Skin epidermis (tissue), 12 donors: ENCODE measurements around the gene NOL9.
"Not testable (repeated sequence)": the region's sequence is repeated elsewhere in the genome, so short reads cannot be mapped to it uniquely, and the experiment has no call there.

Experiments
- H3K27ac ChIP-seq, 21 experiments: fragments of 200-600 bp; sonication (generic) in 11 of 21; one replicate each; pipeline ENCODE4 v1.5.0; 2020; ENCODE audit warnings: mild to moderate bottlenecking in 3 of 21, inconsistent platforms in 2 of 21, moderate library complexity in 2 of 21
- H3K4me3 ChIP-seq, 7 experiments: fragments of 200-600 bp; sonication (generic) in 2 of 7; one replicate each; pipeline ENCODE4 v1.5.0; 2020; ENCODE audit warnings: inconsistent platforms in 2 of 7, mild to moderate bottlenecking in 2 of 7, moderate library complexity in 1 of 7

Gene NOL9

GRCh38 chr1:6578624-6579373, 24.5 kb upstream of the NOL9 start:
- peak overlapping the region in 18 of 21 experiments; percentile 80 to 99 (median 94) for H3K27ac ChIP-seq
- H3K4me3 ChIP-seq, result peak overlapping the region in 1 of 7 experiments; percentile 88

- Histone ChIP-seq H3K4me3 (no peak overlapping the region), H3K27ac (no peak overlapping the region)
Measured at GRCh38 chr1:6577831-6578525, 23.7 kb upstream of the NOL9 start.

DNA sequence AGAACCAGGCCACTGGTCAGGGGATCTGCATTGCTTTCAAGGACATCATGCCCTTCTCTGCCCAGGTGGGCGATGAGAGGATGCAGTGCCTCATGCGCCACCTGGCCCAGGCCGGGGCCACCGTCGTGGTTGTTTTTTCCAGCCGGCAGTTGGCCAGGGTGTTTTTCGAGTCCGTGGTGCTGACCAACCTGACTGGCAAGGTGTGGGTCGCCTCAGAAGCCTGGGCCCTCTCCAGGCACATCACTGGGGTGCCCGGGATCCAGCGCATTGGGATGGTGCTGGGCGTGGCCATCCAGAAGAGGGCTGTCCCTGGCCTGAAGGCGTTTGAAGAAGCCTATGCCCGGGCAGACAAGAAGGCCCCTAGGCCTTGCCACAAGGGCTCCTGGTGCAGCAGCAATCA, 20.5 kb upstream of the NOL9 start:
- H3K27ac ChIP-seq, result no peak overlapping the region

DNA sequence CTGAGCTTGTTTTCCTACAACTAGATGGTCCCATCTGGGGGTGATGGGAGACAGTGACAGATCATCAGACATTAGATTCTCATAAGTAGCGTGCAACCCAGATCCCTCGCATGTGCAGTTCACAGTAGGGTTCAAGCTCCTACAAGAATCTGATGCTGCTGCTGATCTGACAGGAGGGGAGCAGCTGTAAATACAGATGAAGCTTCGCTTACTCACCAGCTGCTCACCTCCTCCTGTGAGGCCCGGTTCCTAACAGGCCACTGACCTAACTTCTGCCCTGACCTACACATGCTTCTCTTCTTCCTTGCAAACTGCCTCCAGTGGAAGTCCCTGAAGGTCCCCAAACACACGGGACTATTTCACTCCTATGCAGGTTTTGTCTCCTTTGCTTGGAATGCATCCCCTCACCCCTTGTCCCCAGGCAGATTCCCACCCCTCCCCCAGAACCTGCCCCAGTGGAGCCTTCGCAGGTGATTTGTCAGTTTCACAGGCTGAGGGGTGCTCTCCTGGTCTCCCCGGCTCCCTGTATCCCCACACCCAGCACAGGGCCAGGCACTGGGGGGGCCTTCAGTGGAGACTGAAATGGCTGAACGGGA, 19.8 kb upstream of the NOL9 start:
- Histone ChIP-seq H3K4me3 (no peak overlapping the region), H3K27ac (no peak overlapping the region)

More for the DNA sequence above, 20.5 kb upstream of the NOL9 start:
- no peak overlapping the region for H3K4me3 ChIP-seq

- H3K4me3 ChIP-seq, result no peak overlapping the region
- H3K27ac ChIP-seq, result no peak overlapping the region
Measured at GRCh38 chr1:6572653-6573383, 18.5 kb upstream of the NOL9 start.

GRCh38 chr1:6570987-6571386, 16.7 kb upstream of the NOL9 start:
- Histone ChIP-seq H3K4me3 (no peak overlapping the region), H3K27ac (no peak overlapping the region)

DNA sequence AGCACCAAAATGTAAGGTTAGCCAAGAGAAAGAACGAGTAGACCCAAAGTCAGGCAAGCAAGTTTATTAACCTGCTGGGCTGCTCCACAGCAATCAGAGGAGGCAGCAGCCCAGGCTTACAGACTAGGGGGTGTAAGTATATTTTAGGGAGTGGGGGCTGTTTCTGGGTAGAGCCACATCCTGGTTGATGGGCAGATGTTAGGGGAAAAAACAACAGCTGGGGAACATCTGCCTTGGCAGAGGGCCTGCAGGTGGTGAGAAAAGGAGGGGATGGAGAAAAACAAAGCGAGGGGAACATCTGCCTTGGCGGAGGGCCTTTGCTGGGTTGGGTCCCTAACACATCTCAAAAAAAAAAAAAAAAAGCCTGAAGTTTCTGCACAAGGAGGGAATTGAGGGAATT, 15.8 kb upstream of the NOL9 start:
- no peak overlapping the region for H3K4me3 ChIP-seq
- H3K27ac ChIP-seq, result no peak overlapping the region

- Histone ChIP-seq H3K4me3 (no peak overlapping the region), H3K27ac (no peak overlapping the region)
Measured at GRCh38 chr1:6569033-6569432, 14.7 kb upstream of the NOL9 start.

GRCh38 chr1:6560267-6560666, 6.0 kb upstream of the NOL9 start:
- H3K27ac ChIP-seq, result peak overlapping the region in 1 of 21 experiments; percentile 42
- no peak overlapping the region for H3K4me3 ChIP-seq

DNA sequence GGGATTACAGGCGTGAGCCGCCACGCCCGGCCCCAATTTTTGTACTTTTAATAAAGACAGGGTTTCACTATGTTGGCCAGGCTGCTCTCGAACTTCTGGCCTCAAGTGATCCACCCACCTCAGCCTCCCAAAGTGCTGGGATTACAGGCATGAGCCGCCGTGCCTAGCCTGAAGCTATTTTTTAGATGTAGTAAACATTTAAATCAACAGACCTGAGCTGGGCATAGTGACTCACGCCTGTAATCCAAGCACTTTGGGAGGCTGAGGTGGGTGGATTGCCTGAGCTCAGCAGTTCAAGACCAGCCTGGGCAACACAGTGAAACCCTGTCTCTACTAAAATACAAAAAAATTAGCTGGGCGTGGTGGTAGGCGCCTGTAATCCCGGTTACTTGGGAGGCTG, 4.8 kb upstream of the NOL9 start:
- not testable (repeated sequence) for H3K27ac ChIP-seq, H3K4me3 ChIP-seq

DNA sequence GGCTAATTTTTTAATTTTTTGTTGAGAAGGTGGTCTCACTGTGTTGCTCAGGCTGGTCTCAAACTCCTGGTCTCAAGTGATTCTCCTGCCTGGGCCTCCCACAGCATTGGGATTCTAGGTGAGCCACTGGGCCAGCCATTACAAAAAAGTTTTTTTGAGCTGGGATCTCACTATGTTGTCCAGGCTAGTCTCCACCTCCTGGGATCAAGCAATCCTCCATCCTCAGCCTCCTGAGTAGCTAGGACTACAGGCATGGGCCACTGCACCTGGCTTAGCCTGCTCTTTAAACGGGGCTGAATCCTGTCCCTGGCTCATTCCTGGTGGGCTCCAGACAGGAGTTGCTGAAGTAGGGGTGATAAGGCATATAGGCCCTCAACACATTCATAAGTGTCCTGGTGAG, 3.3 kb upstream of the NOL9 start:
- H3K27ac ChIP-seq, result no peak overlapping the region
- H3K4me3 ChIP-seq, result no peak overlapping the region

- Histone ChIP-seq H3K27ac (peak within 1 kb of the TSS; percentile 40 to 96 (median 92)), H3K4me3 (peak within 1 kb of the TSS; percentile 93 to 100 (median 98))
Measured at GRCh38 chr1:6554907-6555778, 830 bp upstream of the NOL9 start, which contains the start of gene TAS1R1. TSS of gene TAS1R1 (plus strand) at chr1:6555307. CDS start at chr1:6555374, 67 bp downstream.

DNA sequence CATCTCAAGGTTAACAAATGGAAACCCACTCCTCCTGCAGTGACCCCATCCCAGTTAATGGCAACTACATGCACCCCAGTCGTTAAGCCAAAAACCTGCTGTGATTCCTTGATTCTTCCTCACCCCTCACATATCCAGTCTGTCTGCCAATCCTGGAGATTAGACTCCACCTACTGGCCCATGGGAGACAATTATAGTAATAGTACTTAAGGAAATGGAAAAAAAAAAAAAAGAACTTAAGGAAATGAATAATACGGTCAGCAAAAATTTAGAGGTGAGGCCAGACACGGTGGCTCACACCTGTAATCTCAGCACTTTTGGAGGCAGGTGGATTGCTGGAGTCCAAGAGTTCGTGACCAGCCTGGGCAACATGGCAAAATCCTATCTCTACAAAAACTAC, 7.0 kb downstream of the NOL9 start:
- H3K27ac ChIP-seq, result peak overlapping the region in 1 of 21 experiments; percentile 84
- H3K4me3 ChIP-seq, result no peak overlapping the region

DNA sequence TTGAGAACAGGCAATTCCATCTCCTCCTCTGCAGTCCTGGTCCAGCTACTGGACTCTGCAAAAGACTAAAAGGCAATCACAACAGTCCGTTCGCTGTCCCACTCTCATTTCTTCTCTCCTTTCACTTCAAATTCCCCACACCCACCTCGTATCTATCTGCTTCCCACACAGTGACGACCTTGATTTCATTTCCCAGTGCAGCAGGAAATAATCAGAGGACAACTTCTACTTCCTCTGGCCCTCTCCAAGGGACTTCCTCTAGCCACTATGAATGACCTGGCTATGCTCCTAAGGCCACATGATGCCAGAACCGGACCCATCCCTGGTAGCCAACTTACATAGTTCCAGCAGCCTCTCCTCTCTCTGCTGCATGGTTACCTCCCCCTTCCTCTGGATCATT, 8.0 kb downstream of the NOL9 start:
- H3K27ac ChIP-seq, result peak overlapping the region in 12 of 21 experiments; percentile 0 to 84 (median 42)
- no peak overlapping the region for H3K4me3 ChIP-seq

DNA sequence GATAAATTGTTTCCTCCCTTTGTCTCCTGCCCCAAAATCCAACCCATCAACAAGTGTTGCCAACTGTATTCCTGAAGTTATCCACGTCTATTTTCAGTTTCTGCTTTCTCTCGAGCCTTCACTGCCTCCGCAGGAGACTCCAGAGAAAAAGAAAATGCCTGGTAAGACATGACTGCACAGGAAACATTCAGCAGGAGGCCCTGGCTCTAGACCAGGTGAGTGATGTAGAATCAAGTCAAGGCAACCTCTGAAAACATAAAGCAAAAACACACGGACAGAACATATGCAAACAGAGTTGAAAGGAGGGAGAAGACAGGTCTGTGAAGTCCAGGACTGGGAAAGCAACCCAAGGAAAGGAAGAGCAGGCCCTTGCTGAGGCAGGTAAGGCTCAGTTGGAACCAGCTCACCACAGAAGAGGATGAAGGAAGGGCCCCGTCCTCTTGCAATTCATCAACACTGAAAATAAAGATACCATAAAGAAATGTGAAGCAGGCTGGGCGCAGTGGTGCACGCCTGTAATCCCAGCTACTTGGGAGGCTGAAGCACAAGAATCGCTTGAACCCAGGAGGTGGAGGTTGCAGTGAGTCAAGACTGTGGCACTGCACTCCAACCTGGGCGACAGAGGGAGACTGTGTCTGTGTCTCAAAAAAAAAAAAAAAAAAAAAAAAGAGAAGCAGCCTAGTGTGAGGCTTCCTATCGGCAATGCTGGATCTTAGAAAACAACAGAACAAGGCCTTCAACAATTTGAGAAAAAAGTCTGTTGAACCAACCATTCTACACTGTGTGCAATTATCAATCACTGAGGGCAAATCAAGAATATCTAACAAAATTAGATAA, 8.8 kb downstream of the NOL9 start:
- Histone ChIP-seq H3K4me3 (no peak overlapping the region), H3K27ac (peak overlapping the region in 16 of 21 experiments; percentile 0 to 84 (median 51))

- Histone ChIP-seq H3K27ac (peak overlapping the region in 13 of 21 experiments; percentile 3 to 84 (median 56)), H3K4me3 (no peak overlapping the region)
Measured at GRCh38 chr1:6544831-6545230, 9.5 kb downstream of the NOL9 start.

- no peak overlapping the region for H3K4me3 ChIP-seq
- H3K27ac ChIP-seq, result peak overlapping the region in 2 of 21 experiments; percentile 33 to 39
Measured at GRCh38 chr1:6538956-6539355, 15.4 kb downstream of the NOL9 start.

DNA sequence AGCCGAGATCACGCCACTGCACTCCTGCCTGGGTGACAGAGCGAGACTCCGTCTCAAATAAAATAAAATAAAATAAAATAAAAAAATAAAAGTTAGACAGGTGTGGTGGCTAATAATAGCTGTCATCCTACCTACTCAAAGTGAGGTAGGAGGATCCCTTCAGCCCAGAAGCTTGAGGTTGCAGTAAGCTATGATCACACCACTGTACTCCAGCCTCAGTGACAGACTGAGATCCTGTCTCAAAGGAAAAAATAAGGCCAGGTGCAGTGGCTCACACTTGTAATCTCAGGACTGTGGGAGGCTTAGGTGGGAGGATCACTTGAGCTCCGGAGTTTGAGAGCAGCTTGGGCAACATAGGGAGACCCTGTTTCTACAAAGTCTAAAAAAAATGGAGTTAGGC, 18.0 kb downstream of the NOL9 start:
- Histone ChIP-seq H3K27ac (no peak overlapping the region), H3K4me3 (no peak overlapping the region)
